Stimulated activated CD4-positive, alpha-beta T cell treated with anti-CD3 and anti-CD28 coated beads, Interleukin-1b, Interleukin-23, amount 100 ng/mL, for 48 hours (primary cell): ENCODE results near the gene NECTIN4.
"Not testable (repeated sequence)": the region's sequence is repeated elsewhere in the genome, so short reads cannot be mapped to it uniquely, and the experiment has no call there.

Source experiments
- DNase-seq: peaks from one replicate; pipeline ENCODE4 v3.0.0-alpha.2; 2020

The NECTIN4 gene

GRCh38 chr1:161080441-161081405 is 8.6 kb downstream of the NECTIN4 start:
- no peak for DNase-seq

GRCh38 chr1:161079436-161080110 is 9.8 kb downstream of the NECTIN4 start:
- no peak for DNase-seq

GRCh38 chr1:161077426-161077825 is 11.9 kb downstream of the NECTIN4 start:
- no peak for DNase-seq

GRCh38 chr1:161076410-161076809 is 12.9 kb downstream of the NECTIN4 start:
- DNase-seq: no peak

GRCh38 chr1:161074676-161075368 is 14.5 kb downstream of the NECTIN4 start:
- no peak for DNase-seq

GRCh38 chr1:161073474-161074121 is 15.8 kb downstream of the NECTIN4 start:
- DNase-seq: no peak

GRCh38 chr1:161072751-161073449 is 16.5 kb downstream of the NECTIN4 start:
- DNase-seq: no peak

- peak; percentile 43 for DNase-seq
These were observed 17.4 kb downstream of the NECTIN4 start for GRCh38 chr1:161071886-161072371.

GRCh38 chr1:161070761-161071160 is 18.6 kb downstream of the NECTIN4 start:
- DNase-seq: no peak

- DNase-seq: peak; percentile 89
These were observed 19.6 kb downstream of the NECTIN4 start, which contains the start of gene ARHGAP30 for GRCh38 chr1:161069731-161070270. Gene ARHGAP30 (minus strand): TSS chr1:161069891. CDS start chr1:161069624, 267 bp downstream.

GRCh38 chr1:161069241-161069640 is 20.1 kb downstream of the NECTIN4 start:
- DNase-seq: no peak

- peak; percentile 79 for DNase-seq
These were observed 20.8 kb downstream of the NECTIN4 start for GRCh38 chr1:161068306-161069234.

GRCh38 chr1:161066694-161067093 is 22.7 kb downstream of the NECTIN4 start:
- DNase-seq: no peak

- DNase-seq: not testable (repeated sequence)
These were observed 23.7 kb downstream of the NECTIN4 start for GRCh38 chr1:161065681-161066080.

- not testable (repeated sequence) for DNase-seq
These were observed 25.4 kb downstream of the NECTIN4 start for GRCh38 chr1:161063936-161064335.

- no peak for DNase-seq
These were observed 27.9 kb downstream of the NECTIN4 start for GRCh38 chr1:161061419-161061818.

GRCh38 chr1:161059293-161059692 is 30.1 kb downstream of the NECTIN4 start:
- DNase-seq: no peak

- no peak for DNase-seq
These were observed 34.6 kb downstream of the NECTIN4 start for GRCh38 chr1:161054805-161055204.

GRCh38 chr1:161054232-161054631 is 35.1 kb downstream of the NECTIN4 start:
- no peak for DNase-seq

- DNase-seq: no peak
These were observed 36.5 kb downstream of the NECTIN4 start for GRCh38 chr1:161052899-161053298.
